ENCODE data around the gene JSRP1. TPM values are rescaled to one million over a fixed set of nuclear protein-coding genes. Genes with fewer than 3 reads are reported as not detected.

The JSRP1 gene
- total RNA-seq, 1 experiment from 2014 or later: 1.6 TPM

DNA sequence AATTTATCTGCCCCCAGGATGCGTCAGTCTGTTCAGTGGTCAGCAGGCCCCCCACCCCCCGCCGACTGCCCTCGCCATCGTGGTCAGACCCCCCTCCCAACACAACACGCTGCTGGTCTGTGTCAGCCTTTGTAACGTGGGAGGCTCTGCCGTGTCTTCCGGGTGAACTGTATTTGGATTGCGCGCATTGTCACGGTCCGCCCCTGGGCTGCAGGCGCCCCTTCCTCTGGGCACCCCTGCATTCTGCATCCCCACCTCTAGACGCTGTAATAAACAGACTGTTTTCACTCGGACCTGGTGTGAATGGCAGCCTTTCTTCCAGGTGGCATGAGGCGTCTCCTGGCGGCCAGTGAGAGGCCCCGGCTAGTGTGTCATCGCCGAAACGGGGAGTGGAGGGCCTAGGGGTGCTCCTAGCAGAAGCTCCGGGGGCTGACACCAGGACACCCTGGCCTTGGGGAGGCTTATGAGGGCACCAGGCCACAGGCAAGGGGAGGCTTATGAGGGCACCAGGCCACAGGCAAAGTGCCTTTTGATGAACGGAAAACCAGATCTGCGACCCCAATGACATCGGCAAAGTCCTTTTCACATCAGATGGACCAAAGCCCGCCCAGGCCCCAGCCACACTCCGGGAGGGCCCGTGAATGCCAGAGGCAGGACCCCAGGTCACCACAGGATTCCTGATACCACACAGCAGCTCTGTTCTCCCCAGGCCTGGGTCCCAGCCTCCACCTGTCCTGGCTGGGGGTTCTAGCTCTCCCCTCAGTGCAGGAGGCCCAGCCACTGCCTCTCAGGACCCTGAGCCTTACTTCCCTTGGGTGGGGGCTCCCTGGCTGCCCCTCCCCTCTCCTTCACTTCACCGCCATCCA, 23.7 kb downstream of the JSRP1 start:
- DNase-seq (ENCODE audit: low read depth): no peak

DNA sequence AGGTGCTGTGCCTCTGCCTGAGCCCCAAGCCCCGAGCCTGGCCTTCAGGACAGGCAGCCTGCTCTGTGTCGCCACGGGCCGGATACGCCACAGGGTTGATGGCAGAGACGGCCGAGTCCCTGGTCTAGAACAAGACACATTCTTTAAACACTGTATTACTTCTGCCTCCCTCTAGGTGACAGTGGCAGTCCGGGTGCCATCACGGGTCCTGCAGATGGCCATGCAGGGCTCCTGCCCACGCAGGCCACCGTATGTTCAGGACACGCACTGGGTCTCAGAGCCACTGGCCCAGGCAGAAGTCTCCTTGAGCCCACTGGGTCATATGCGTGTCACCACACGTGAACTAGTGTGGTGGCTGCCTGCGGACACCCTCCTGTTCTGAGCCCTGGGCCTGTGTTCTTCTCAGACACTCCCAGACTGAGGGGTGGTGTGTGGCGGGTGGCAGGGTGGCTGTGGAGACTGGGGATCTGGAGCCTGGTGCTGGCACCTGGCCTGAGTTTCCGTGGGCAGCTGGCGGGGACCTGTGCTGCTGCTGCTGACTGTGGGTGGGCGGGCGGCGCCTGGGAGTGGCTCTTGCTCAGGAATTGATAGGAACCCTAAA, 24.5 kb downstream of the JSRP1 start:
- DNase-seq (ENCODE audit: low read depth): no peak

DNA sequence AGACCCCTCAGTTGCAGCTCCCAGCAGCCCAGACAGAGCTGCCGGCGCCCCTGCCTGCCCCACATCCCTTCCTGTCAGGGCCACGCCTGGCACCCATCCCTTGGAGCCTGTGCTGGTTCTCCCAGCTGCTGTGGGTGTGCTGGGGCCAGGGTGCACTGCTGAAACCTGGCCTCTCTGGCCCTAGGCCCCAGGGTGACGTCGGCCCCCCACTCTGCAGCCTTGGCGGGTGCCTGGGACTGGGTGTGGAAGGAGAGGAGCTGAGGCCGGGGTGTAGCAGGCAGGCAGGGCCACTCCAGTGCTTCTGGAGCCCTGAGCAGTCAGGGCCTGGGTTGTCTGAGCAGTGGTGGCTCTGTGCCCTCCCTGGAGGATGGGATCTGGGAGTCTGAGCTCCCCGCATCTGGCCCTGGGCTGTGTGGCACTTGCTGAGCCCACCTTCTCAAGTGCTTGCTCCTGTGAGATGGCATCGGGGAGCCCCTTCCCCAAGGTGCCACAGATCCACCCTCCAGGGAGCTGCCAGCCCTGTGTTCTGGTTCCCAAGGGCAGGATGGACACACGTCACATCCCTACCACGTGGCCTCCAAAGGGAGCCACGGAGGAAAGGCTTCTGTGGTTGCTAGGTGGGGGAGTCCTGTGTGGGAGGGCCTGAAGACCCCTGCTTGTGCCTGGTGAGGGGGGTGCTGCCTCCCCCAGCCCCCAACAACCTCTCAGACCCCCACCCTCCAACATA, 25.2 kb downstream of the JSRP1 start:
- no peak for DNase-seq (ENCODE audit: low read depth)

DNA sequence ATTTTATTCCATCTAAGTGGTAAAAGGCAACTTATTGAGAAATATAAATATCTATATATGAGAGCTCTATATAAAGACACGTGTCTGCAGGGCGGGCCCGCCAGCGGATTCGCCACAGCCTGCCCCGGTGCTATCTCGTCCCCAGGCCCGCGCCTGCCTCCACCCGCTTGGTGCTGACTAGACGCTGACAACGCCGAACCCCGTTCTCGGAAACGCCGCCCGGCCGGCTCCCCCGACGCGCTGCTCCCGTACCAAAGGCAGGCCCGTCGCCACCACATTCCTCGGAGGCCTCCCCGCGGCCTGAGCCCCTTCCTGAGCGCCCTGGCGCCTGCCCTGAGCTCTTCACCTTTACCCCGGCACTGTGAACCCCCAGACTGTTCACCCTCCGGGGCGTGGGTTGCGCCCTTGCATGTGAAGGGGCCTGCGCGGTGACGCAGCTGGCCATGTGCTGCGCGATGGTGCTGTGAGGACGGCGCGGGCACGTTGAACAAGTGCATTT, 26.1 kb downstream of the JSRP1 start:
- no peak for DNase-seq (ENCODE audit: low read depth)

DNA sequence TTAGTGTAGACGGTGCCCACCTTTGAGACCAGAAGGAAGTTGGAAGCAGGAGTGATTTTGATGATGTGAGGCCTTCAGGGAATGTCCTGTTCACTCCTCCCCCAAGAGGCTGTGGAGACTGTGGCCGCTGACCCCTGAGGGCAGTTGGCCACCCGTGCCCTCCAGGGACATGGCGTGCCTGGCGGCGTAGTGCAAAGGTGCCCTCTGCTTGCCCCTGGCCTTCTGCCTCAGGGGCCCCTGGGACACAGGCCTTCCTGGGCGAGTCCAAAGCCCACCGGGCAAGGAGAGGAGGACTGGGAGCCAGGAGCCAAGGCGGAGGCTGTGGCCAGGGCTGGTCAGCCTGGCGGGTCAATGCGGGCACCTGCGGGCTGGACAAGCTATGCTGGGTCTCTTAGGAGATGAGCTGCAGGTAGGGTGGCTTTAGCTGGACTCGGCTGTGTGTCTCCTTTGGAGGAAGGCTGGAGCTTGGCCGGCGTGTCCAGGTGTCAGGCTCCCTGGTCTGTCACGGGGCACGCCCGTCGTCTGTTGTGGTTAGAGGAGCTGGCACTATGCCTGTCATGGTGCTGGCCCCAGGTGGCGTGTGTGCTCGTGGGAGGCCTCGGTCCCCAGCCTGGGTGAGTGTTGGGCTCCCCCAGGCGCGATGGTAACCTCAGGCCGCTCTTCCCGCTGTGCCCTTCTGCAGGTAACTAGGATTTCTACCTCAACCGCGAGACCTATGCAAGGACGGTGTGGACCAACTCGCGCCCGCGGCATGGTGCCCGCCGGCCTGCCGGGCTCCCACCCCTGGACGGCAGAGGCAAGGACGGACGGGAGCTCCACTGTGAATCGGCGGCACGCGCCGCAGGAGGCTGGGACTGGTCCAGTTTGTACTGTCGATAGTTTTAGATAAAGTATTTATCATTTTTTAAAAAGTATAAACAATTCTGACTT, 26.8 kb downstream of the JSRP1 start:
- DNase-seq (ENCODE audit: low read depth): no peak

DNA sequence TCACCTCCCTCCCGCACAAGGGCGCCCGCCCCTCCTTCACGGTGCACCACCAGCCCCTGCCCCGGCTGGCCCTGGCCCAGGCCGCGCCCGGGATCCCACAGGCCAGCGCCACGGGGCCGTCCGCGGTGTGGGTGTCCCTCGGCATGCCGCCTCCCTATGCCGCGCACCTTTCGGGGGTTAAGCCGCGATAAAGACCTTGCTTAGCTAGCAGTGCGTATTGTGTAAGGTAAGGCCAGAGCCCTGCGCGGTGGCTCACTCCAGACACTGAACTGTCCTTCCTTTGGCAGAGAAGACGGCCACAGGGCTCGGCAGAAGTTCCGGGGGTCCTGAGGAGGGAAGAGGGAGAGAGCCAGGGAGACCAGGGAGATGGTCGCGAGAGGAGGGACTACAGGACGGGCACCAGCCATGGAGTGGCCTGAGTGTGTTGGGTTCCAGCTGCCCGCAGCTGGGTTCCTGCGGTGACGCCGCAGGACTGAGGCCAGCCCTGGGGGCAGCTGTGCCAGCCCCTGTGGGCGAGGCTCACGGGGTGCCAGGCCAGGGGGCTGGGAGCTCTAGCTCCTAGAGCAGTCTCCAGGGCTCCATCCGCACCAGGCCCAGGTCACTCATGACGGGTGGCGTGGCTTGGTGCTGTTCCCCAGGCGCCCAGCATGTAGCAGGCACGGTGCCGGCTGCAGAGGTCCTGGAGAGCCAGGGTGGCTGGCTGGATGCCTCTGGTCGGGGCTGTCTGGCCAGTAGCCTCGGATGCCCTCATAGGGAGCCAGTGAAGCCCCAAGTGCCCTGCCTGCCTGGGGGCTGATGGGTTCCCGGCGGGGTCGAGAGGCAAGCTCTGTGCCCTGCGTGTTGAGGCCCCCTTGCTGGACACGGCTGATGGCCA, 27.8 kb downstream of the JSRP1 start:
- DNase-seq (ENCODE audit: low read depth): no peak

DNA sequence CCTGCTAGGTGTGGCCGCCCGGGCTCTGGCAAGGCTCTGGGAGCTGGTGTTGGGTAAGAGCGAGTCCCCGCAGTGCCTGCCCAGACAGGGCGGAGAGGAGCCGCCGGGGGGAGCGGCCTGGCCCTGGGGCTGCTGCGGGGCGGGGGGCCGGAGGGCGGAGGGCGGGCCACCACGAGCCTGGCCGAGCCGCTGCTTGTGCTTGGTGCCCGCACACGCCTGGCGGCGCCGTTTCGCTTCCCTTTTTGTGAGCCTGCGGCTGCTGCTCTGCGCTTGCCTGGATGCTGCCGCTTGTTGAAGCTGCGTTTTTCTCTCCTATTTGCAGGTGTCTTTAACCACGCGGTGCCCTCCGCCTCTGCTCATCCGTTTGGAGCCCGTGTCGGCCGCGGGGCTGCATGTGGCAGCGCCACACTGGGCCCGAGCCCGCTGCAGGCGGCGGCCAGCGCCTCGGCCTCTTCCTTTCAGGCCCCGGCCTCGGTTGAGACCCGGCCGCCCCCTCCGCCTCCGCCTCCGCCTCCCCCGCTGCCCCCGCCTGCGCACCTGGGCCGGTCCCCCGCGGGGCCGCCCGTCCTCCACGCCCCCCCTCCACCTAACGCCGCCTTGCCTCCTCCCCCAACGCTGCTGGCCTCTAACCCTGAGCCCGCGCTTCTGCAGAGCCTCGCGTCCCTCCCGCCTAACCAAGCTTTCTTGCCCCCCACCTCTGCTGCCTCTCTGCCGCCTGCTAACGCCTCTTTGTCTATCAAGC, 28.6 kb downstream of the JSRP1 start:
- DNase-seq (ENCODE audit: low read depth): no peak

DNA sequence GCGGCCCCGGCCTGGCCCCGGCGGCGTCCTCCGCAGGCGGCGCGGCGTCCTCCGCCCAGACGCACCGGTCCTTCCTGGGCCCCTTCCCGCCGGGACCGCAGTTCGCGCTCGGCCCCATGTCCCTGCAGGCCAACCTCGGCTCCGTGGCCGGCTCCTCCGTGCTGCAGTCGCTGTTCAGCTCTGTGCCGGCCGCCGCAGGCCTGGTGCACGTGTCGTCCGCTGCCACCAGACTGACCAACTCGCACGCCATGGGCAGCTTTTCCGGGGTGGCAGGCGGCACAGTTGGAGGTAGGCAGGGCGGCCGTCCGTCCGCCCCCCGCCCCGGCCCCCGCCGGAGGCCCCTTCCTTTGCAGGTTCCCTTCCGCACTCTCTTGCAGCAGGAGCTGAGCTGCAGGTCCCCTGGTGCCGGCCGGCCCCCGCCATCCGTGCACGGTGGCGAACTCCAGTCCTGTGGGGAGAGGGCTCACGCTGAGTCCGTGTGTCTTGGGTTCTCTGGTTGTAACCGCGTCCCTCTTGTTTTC, 29.3 kb downstream of the JSRP1 start:
- DNase-seq (ENCODE audit: low read depth): no peak

DNA sequence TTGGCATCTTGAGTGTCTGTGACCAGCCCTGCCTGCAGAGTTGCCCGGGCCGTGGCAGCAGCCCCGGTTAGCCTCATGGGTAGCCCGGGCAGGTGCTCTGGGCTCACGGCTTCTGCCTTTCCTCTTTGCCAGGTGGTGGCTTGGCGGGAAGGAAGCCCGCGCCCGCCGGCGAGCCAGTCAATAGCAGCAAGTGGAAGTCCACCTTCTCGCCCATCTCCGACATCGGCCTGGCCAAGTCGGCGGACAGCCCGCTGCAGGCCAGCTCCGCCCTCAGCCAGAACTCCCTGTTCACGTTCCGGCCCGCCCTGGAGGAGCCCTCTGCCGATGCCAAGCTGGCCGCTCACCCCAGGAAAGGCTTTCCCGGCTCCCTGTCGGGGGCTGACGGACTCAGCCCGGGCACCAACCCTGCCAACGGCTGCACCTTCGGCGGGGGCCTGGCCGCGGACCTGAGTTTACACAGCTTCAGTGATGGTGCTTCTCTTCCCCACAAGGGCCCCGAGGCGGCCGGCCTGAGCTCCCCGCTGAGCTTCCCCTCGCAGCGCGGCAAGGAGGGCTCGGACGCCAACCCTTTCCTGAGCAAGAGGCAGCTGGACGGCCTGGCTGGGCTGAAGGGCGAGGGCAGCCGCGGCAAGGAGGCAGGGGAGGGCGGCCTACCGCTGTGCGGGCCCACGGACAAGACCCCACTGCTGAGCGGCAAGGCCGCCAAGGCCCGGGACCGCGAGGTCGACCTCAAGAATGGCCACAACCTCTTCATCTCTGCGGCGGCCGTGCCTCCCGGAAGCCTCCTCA, 30.0 kb downstream of the JSRP1 start:
- DNase-seq (ENCODE audit: low read depth): no peak

DNA sequence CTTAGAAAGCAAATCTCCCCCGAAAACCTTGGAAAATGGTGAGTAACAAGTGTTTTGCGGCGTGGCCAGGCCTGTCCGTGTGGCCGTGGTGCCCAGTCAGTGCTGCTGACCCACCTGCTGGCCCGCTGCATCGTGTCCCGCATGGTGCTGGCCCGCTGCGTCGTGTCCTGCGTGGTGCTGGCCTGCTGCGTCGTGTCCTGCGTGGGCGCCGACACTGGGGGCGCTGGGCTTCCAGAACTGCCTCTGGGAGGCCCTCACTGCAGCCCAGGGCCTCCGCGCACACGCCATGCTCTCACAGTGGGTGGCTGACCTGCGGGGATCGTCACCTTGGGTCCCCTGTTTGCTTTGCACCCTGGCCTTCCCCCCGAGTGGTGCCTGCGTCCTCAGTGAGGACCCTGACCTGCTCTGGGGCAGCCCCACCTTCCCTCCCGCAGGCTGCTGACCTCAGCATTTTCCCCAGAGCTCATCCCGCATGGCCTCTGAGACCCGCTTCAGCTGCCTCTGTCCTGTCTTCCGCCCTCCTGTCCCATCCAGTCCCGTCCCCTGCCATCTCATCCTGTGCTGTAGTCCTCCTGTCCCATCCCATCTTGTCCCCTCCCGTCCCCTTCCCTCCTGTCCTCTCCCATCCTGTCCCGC, 30.7 kb downstream of the JSRP1 start:
- DNase-seq (ENCODE audit: low read depth): no peak

DNA sequence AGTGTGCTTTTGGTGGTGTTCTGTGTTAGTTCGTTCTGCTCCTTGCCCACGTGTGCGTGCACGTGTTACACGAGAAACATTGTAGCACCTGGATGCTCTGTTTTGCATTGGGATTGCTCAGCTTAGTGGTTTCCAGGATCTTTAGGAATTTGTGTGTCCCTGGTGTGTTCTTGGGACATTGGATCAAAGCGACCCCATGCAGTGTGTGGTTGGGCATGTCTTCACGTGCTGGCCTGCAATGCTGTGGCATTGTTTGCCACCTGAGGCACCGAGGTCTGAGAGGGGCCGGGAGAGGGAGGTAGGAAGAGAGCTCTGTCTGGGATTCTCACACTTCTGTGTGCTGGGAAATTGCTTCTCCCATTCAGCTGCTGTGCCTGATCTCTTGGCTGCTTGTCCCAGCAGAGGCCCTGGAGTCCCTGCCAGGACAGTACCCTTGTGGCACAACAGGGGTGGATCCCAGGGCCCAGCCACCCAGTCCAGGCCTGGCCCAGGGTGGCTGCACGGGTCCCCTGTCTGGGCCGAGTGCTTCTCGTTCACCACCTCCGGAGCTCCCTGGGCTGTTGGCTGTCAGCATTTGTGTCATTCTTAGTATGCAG, 31.4 kb downstream of the JSRP1 start:
- no peak for DNase-seq (ENCODE audit: low read depth)

DNA sequence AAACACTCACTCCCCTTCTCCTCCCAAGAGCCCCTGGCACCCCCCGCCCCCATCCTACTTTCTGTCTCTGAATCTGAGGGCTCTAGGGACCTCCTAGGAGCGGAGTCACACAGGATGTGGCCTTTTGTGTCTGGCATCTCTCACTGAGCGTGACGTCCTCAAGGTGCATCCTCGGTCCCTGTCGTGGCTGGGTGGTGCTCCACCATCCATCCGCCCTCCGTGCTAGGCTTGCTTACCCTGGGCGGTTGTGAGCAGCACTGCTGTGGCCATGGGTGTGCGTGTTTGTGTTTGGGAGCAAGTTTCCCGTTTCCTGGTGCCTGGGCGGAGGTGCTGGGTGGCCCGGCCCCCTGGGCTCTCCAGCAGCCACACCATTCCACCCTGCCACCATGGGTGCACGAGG, 32.3 kb downstream of the JSRP1 start:
- no peak for DNase-seq (ENCODE audit: low read depth)

DNA sequence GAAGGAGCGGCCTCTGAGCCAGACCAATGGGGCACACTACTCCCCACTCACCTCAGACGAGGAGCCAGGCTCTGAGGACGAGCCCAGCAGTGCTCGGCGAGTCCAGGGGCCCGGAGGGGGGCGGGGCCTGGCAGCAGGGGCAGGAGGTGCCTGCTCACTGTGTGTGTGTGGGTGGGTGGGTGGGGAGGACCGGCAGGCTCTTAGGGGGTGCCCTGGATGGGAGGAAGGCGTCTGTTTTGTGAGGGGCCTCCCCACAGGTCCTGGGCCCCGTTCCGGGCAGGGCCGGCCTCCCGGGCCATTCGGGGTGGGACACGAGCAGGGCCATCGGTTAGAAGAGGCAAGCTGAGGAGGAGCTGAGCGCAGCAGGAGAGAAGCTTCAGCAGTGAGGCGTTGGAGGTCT, 32.8 kb downstream of the JSRP1 start:
- DNase-seq (ENCODE audit: low read depth): no peak

DNA sequence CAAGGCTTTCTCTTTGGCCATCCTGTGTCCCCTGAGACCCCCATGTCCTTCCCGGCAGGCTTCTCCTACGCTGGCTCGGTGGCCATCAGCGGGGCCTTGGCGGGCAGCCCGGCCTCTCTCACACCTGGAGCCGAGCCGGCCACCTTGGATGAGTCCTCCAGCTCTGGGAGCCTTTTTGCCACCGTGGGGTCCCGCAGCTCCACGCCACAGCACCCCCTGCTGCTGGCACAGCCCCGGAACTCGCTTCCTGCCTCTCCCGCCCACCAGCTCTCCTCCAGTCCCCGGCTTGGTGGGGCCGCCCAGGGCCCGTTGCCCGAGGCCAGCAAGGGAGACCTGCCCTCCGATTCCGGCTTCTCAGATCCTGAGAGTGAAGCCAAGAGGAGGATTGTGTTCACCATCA, 34.3 kb downstream of the JSRP1 start:
- no peak for DNase-seq (ENCODE audit: low read depth)

DNA sequence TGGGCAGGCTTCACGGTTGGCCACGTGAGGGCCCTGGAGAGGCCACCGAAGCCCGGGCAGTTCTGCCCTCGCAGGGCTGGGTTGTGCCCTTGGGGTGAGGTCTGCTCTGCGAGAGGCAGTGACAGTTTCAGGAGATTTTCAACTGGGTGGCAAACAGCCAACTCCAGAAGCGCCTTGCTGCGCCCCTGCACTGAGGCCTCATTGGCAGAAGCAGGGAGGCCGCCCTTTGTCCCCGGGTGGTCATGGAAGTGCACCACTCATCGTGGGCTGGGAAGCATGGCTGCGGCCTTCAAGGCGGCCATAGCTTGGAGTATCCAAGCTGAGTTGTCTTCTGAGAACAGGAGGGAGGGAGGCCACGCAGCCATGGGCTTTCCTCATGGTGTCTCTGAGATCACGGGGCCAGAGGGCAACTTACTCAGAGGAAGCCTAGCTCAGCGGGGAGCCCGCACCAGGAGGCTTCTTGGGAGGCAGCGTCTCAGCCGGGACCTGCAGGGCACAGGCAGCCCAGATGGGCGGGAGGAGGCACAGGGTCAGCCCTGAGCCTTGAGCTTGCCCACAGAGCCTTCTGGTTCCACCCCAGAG, 34.9 kb downstream of the JSRP1 start:
- no peak for DNase-seq (ENCODE audit: low read depth)

DNA sequence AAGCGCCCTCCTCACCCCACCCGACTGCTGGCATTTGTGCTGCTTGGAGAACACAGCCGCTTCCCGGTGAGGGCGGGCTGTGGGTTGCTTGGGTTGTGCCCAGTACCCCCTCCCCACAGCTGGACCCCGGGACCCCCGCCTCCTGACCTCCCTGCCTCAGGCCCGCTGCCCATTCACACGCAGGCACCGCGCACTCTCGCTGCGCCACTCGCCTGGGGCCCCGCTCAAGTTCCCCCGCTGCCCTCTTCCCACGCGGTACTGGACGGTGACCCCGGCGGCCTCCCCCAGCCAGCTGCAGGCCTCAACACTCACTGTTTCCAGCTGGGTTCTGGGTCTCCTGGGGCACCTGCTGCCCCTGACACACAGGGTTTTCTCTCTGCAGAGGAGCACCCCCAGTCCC, 36.5 kb downstream of the JSRP1 start:
- DNase-seq (ENCODE audit: low read depth): no peak

DNA sequence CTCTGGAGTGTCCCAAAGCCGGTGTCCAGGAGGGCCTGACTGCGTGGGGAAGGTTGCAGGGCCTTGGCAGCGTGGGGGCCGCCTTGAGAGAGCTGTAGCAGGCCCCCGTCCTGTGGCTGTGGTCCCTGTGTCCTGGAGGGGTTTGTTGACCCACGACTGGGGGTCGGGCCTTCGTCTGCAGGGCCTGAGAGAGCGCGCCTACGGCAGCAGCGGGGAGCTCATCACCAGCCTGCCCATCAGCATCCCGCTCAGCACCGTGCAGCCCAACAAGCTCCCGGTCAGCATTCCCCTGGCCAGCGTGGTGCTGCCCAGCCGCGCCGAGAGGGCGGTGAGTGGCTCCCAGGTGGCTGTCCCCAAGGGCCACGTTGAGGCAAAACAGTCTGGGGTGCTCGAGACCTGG, 38.6 kb downstream of the JSRP1 start:
- no peak for DNase-seq (ENCODE audit: low read depth)

Data from Daoy (cell line).